Prostate gland (tissue), 2 donors: ENCODE measurements around the gene USP37. TPM values are rescaled to one million over a fixed set of nuclear protein-coding genes. Genes with fewer than 3 reads are reported as not detected.

Source experiments
- DNase-seq: peaks from one replicate; pipeline ENCODE4 v3.0.0-alpha.2; 2019; ENCODE audit warnings: low spot score
- H3K27ac ChIP-seq, 2 donors: fragments of 200-600 bp; sonication (generic); 2 replicates each; pipeline ENCODE4 v1.5.1; 2017 to 2019
- H3K27me3 ChIP-seq: fragments of 200-600 bp; sonication (generic); replicated peaks from 2 replicates; pipeline ENCODE4 v1.5.1; 2019; ENCODE audit not compliant: insufficient read depth
- H3K36me3 ChIP-seq, 2 donors: fragments of 200-600 bp; sonication (generic); 1 replicate in 1 of 2; 2 replicates in 1 of 2; pipeline versions ENCODE4 v1.5.1 to v1.8.1; 2017 to 2019
- H3K4me1 ChIP-seq: fragments of 200-600 bp; sonication (generic); replicated peaks from 2 replicates; pipeline ENCODE4 v1.5.1; 2019
- H3K4me3 ChIP-seq, 2 donors: fragments of 200-600 bp; sonication (generic); 2 replicates each; pipeline ENCODE4 v1.5.1; 2017 to 2019
- H3K9me3 ChIP-seq: fragments of 200-600 bp; sonication (generic); 2 replicates; pipeline ENCODE4 v1.5.1; 2017
- POLR2A ChIP-seq: fragments of 450-650 bp; IDR thresholded peaks from one replicate; pipeline ENCODE4 v1.6.1; 2016; ENCODE audit warnings: antibody characterized with exemption, mild to moderate bottlenecking
- POLR2AphosphoS5 ChIP-seq: sonication (generic); formaldehyde crosslinking; IDR thresholded peaks from one replicate; pipeline ENCODE4 v1.6.1; 2017; ENCODE audit warnings: antibody characterized with exemption
- WGBS: methylation state at CpG from one replicate; pipeline ENCODE4 v1.1.5; 2018; 5-methylcytosine and 5-hydroxymethylcytosine counted together
- intact Hi-C: fragments of 100-400 bp; cut with DNase I; formaldehyde crosslinking; loops from one replicate; pipeline ENCODE4 v1.14.2; 2022
- total RNA-seq, 2 donors: library from RNA; depleted of rRNA; stranded (reverse); fragments of >200 nt; gene quantifications; one replicate each; pipeline ENCODE4 v1.1.0, GENCODE V29; 2016
- TF ChIP-seq, protein P1 (sequence below), 4 experiments: fragments of 200-600 bp in 2 of 4; fragments of 450-650 bp in 2 of 4; sonication (generic) in 2 of 4; IDR thresholded peaks; 1 replicate in 3 of 4; 2 replicates in 1 of 4; pipeline ENCODE4 v1.5.1; 2016 to 2019; ENCODE audit warnings: antibody characterized with exemption in 4 of 4, mild to moderate bottlenecking in 2 of 4, moderate library complexity in 2 of 4

The USP37 gene
- total RNA-seq, 2 donors from 2014 or later, result 12.3 to 31.9 TPM

DNA sequence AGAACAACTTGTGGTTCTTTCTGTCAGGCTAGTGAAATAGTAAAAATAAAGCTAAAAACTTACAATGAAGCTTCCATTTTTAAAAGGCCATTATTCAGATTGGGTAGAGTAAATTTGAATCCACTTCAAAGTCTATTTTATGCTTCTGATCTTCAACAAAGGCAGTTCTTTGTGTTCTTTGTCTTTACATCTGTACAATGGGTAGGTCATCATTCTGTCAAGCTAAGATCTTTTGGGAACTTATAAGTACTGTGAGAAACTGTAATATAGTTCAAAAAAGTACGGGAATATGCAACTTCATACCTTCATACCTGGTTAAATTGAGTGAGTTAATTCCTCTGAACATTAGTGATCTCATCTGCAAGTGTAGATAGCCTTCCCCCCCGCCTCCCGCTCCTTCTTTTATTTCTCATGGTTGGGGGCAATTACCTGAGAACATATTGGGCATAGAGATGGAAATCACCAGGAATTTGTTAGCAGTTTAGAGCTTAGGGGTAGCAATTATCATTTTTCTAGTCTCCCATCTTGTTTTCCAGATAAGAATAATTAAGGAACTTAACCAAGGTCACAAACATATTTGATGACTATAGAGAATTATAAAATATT, 10.2 kb upstream of the USP37 start:
- DNase-seq, result no peak
- no peaks in the 10 kb centered on the region for H3K4me1 ChIP-seq
- H3K4me3 ChIP-seq, result no peak overlapping the region
- TF ChIP-seq POLR2AphosphoS5 (no peak), POLR2A (no peak)
- intact Hi-C loops, result no loop called here
- no peaks in the 10 kb centered on the region for H3K9me3 ChIP-seq
- no peak overlapping the region for H3K27ac ChIP-seq
- no peaks in the 10 kb centered on the region for H3K36me3 ChIP-seq
- 98% methylated on average over 3 of the region's 3 CpGs for WGBS
- no peaks in the 10 kb centered on the region for H3K27me3 ChIP-seq

DNA sequence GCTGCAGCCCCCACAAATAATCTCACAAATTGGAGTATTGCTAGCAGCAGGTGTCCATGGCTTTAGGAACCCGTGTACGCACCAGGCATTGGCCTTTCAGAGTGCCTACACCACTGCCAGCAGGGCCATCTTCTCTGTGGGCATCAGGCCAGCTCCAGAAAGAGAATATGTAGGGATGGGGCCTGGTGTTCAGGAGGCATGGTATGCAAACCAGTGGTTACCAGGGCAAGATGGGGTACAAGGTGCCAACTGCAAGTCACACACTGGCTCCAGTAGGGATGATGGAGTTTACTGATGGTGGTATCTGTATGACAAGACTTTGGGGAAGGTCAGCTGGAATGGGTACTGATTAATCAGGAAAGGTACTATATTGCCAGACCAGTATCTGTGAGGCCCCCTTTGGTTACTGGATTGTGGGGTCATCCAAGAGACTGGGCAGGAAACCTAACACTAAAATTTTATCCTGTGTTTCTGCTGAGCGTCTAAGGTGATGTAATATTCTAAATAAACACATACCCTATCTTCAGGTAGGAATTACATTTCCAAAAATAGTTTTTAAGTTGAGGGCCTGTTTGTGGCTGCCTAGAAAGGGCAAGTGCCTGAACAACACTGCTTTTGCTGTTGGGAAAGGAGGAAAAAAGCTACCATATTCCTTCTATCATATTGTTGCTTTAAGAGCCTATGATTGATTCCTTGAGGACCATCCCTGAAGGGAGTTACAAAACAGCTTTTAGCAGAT, 9.5 kb upstream of the USP37 start:
- no peaks in the 10 kb centered on the region for H3K27me3 ChIP-seq
- no peak for TF ChIP-seq POLR2AphosphoS5
- TF ChIP-seq POLR2A, result no peak
- TF ChIP-seq, protein P1, sequence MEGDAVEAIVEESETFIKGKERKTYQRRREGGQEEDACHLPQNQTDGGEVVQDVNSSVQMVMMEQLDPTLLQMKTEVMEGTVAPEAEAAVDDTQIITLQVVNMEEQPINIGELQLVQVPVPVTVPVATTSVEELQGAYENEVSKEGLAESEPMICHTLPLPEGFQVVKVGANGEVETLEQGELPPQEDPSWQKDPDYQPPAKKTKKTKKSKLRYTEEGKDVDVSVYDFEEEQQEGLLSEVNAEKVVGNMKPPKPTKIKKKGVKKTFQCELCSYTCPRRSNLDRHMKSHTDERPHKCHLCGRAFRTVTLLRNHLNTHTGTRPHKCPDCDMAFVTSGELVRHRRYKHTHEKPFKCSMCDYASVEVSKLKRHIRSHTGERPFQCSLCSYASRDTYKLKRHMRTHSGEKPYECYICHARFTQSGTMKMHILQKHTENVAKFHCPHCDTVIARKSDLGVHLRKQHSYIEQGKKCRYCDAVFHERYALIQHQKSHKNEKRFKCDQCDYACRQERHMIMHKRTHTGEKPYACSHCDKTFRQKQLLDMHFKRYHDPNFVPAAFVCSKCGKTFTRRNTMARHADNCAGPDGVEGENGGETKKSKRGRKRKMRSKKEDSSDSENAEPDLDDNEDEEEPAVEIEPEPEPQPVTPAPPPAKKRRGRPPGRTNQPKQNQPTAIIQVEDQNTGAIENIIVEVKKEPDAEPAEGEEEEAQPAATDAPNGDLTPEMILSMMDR (IDR thresholded peaks at IDR 0.05), result no peak
- no peak for DNase-seq
- no peaks in the 10 kb centered on the region for H3K36me3 ChIP-seq
- no peak overlapping the region for H3K27ac ChIP-seq
- WGBS, result 93% methylated on average over 3 of the region's 3 CpGs
- H3K4me3 ChIP-seq, result no peak overlapping the region
- intact Hi-C loops, result no loop called here
- no peaks in the 10 kb centered on the region for H3K4me1 ChIP-seq
- H3K9me3 ChIP-seq, result no peaks in the 10 kb centered on the region

DNA sequence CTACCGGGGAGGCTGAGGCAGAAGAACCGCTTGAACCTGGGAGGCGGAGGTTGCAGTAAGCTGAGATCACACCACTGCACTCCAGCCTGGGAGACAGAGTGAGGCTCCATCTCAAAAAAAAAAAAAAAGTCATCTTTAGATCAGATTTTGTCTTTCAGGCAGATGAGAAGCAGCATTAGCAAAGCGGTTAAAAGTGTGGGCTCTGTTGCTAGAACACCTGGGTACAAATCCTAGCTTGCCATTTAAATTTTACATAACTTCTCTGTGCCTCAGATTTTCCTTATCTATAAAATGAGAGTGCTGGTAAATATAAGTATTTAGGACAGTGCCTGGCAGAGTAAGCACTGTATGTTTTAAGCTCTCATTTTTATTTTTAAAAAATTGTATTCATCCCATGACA, 8.7 kb upstream of the USP37 start:
- DNase-seq, result no peak
- H3K4me1 ChIP-seq, result no peaks in the 10 kb centered on the region
- H3K27ac ChIP-seq, result no peak overlapping the region
- H3K36me3 ChIP-seq, result no peaks in the 10 kb centered on the region
- intact Hi-C loops, result no loop called here
- no peaks in the 10 kb centered on the region for H3K27me3 ChIP-seq
- WGBS, result 95% methylated on average over 4 of the region's 4 CpGs
- no peak overlapping the region for H3K4me3 ChIP-seq
- H3K9me3 ChIP-seq, result no peaks in the 10 kb centered on the region
- no peak for TF ChIP-seq POLR2A
- TF ChIP-seq POLR2AphosphoS5, result no peak
- TF ChIP-seq, protein P1 (IDR thresholded peaks at IDR 0.05), result no peak

DNA sequence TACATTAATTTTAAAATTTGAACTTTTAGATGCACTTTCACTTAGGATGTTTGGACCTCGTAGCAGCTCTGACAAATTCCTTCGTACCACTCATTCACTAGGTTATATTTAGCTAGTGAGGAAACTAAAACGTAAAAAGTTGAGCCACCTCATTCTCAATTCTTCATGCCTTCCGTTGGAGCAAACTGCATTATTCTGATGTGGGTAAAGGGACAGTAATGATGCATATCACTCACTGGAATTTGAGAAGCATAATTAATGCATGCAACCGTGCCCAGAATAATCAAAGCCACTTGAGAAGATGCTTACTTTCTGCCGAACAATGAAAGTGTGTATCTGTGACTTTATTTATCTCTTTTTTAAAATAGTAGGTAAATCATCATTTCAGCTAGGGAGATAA, 2.7 kb upstream of the USP37 start:
- TF ChIP-seq POLR2AphosphoS5, result no peak
- TF ChIP-seq, protein P1 (IDR thresholded peaks at IDR 0.05), result no peak
- TF ChIP-seq POLR2A, result no peak
- Histone ChIP-seq H3K4me1 (no peaks in the 10 kb centered on the region), H3K36me3 (no peaks in the 10 kb centered on the region), H3K4me3 (no peak overlapping the region), H3K27me3 (no peaks in the 10 kb centered on the region), H3K9me3 (no peaks in the 10 kb centered on the region), H3K27ac (no peak overlapping the region)
- DNase-seq, result no peak
- intact Hi-C loops, result loop anchor here (5.0 kb wide), 1 partner anchor 36 kb away; the partner anchor contains the start of gene PLCD4
- WGBS, result 22% methylated on average over 6 of the region's 6 CpGs

DNA sequence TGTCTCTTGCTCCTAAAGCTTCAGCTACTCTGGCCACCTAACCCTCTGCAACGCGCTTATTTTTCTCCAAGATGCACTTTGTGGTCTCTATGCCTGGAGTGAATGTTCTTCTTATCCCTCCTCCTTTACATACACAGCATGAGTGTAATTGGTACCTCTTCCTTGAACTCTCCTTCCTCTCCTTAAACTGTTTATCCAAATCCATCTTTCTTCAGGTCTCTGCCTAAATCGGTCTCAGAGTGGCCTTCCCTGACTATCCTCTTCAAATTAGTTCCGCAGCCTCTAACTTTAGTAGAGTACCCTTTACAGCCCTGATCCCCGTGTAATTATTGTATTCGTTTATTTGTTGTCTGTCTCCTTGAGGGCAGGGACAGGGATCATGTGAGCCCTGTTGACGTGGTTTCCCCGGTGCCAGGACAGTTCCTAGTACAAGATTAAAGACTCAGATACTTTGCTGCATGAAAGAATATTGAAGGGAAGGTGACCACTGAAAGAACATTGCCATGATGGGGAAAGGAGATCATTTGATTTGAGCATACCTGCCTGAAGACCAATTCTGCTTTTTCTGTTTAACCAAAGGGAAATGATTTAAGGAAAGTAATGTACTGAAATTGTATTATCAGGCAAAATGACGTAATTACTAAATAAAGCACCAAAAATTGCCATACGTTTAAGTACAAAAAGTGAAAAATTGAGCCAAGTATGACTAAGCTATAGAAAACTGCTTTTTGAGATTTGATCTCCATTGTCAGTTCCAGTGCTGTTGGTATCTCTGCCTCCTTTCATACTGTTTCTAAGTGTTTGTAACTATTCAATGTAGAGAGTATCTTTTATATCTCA, 1.7 kb upstream of the USP37 start:
- WGBS, result 5% methylated on average over 10 of the region's 10 CpGs
- Histone ChIP-seq H3K27ac (peak overlapping the region; percentile 92 to 93), H3K27me3 (no peaks in the 10 kb centered on the region), H3K36me3 (no peaks in the 10 kb centered on the region), H3K4me1 (no peaks in the 10 kb centered on the region), H3K9me3 (no peaks in the 10 kb centered on the region), H3K4me3 (peak overlapping the region; percentile 72 to 80)
- DNase-seq, result peak; percentile 32
- intact Hi-C loops, result loop anchor here (5.0 to 10.0 kb wide), 3 partner anchors 37 to 285 kb away; partner anchors contain the start of gene PLCD4
- peak; percentile 65 for TF ChIP-seq POLR2AphosphoS5
- TF ChIP-seq, protein P1 (IDR thresholded peaks at IDR 0.05), result no peak
- peak; percentile 18 for TF ChIP-seq POLR2A
